ENCODE data around the gene PPM1H.

- TF ChIP-seq CTCF (conservative IDR thresholded peaks at IDR 0.05; ENCODE audit: low read depth, low read length) (no peak), EZH2 (IDR thresholded peaks at IDR 0.05; ENCODE audit: borderline replicate concordance, low read depth, low read length, poor library complexity, severe bottlenecking) (no peak)
Observed at GRCh38 chr12:62763861-62764645, 170.9 kb downstream of the PPM1H start.

All from A673 (cell line).